Left lung (tissue), 10 donors: ENCODE results near the gene EPN3. TPM values are rescaled to one million over a fixed set of nuclear protein-coding genes. Genes with fewer than 3 reads are reported as not detected.
A peak's percentile ranks its signal among the peaks of the same experiment; 100 is the strongest.

Experiments used
- ATAC-seq: fragments of 200-7000 bp; cut with Tn5 transposase; one replicate; pipeline ENCODE4 v1.9.1; 2020; ENCODE audit warnings: moderate library complexity
- DNase-seq, 4 donors: peaks; one replicate each; pipeline ENCODE4 v3.0.0-alpha.2; 2013 to 2020
- H3K27ac ChIP-seq, 2 donors: fragments of 200-600 bp; sonication (generic) in 1 of 2; one replicate each; pipeline versions ENCODE4 v1.5.0 to v1.8.0; 2020 to 2021
- H3K27me3 ChIP-seq, 2 donors: fragments of 200-600 bp; sonication (generic) in 1 of 2; one replicate each; pipeline versions ENCODE4 v1.5.0 to v1.8.0; 2020 to 2021
- H3K36me3 ChIP-seq, 2 donors: fragments of 200-600 bp; sonication (generic) in 1 of 2; one replicate each; pipeline versions ENCODE4 v1.5.0 to v1.8.0; 2020 to 2021
- H3K4me1 ChIP-seq, 2 donors: fragments of 200-600 bp; one replicate each; pipeline ENCODE4 v1.8.0; 2021
- H3K4me3 ChIP-seq, 2 donors: fragments of 200-600 bp; sonication (generic) in 1 of 2; one replicate each; pipeline versions ENCODE4 v1.5.0 to v1.8.0; 2020 to 2021; ENCODE audit warnings: mild to moderate bottlenecking in 1 of 2
- H3K9me3 ChIP-seq, 2 donors: fragments of 200-600 bp; sonication (generic) in 1 of 2; one replicate each; pipeline versions ENCODE4 v1.5.0 to v1.8.0; 2020 to 2021
- intact Hi-C, 2 donors: fragments of 100-400 bp; cut with DNase I; formaldehyde crosslinking; loops; one replicate each; pipeline versions ENCODE4 v1.11.2 to v1.14.2; 2022
- polyA plus RNA-seq, 6 donors: library from polyadenylated mRNA; unstranded; fragments of 120-200 nt; gene quantifications; one replicate each; pipeline ENCODE4 v1.2.1, GENCODE V29; 2013; ENCODE audit not compliant: insufficient read length in 6 of 6
- total RNA-seq, 2 donors: library from RNA; stranded (reverse); fragmentation: NEBNext Ultra II Directional; extraction: Animal tissue kit (Norgen Biotek cat#: 25700); gene quantifications; one replicate each; pipeline ENCODE4 v1.2.1, GENCODE V29; 2021
- TF ChIP-seq, protein P1 (sequence below), 2 donors: fragments of 200-600 bp; sonication (generic) in 1 of 2; IDR thresholded peaks; one replicate each; pipeline versions ENCODE4 v1.5.0 to v1.8.0; 2021; ENCODE audit warnings: antibody characterized with exemption in 2 of 2
- donor health status: DM: no; HTN: yes; CAD: no.
- donor health status: DM: no; HTN: no; CAD: no.

Gene EPN3
- total and polyA plus RNA-seq, 8 donors: 0.55 to 6.4 (median 4.3) TPM

DNA sequence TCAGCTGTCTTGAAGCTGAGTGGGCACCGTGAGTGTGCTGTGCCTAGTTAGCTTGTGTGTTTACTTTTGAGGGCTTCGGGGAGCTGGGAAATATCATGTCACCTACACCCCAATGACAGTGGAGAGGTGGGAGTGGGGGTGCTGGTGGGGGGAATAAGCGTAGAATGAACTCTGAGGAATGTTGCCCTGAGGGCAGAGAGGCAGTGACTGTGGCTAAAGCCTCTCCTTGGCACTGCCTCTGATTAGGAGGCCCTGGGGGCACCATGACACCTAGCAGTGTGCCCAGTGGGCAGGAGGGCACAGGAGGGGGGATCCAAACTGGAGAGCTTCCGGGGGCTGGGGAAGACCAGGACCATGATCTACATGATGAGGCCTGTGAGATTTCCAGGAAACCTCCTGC is 52.8 kb downstream of the EPN3 start:
- Histone ChIP-seq H3K27me3 (peaks cover 0 to 3% of the 10 kb centered on the region in 2 donors), H3K27ac (no peak overlapping the region), H3K4me1 (peaks cover 7 to 14% of the 10 kb centered on the region in 2 donors), H3K9me3 (no peaks in the 10 kb centered on the region), H3K36me3 (no peaks in the 10 kb centered on the region), H3K4me3 (no peak overlapping the region)
- no peak for ATAC-seq
- TF ChIP-seq, protein P1, sequence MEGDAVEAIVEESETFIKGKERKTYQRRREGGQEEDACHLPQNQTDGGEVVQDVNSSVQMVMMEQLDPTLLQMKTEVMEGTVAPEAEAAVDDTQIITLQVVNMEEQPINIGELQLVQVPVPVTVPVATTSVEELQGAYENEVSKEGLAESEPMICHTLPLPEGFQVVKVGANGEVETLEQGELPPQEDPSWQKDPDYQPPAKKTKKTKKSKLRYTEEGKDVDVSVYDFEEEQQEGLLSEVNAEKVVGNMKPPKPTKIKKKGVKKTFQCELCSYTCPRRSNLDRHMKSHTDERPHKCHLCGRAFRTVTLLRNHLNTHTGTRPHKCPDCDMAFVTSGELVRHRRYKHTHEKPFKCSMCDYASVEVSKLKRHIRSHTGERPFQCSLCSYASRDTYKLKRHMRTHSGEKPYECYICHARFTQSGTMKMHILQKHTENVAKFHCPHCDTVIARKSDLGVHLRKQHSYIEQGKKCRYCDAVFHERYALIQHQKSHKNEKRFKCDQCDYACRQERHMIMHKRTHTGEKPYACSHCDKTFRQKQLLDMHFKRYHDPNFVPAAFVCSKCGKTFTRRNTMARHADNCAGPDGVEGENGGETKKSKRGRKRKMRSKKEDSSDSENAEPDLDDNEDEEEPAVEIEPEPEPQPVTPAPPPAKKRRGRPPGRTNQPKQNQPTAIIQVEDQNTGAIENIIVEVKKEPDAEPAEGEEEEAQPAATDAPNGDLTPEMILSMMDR (IDR thresholded peaks at IDR 0.05): no peak
- intact Hi-C loops: no loop called here
- no peak for DNase-seq

DNA sequence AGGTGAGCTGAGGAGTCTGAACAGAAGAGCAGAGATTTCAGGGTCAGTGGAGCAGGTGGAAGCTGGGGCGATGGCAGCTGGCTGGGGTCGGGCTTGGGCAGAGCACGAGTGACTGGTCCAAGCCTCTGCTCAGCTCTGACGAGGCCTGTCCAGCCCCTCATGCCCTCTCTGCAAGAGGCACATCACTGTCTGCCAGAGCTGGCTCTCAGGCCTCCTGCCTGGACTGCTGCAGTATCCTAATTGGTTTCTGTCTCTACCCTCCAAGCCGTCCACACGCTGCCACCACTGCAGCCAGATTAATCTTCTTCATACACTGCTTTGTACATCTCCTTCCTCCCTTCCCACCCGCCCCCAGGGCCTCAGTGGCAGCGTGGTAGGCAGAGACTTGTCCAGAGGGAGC is 53.4 kb downstream of the EPN3 start:
- H3K9me3 ChIP-seq: no peaks in the 10 kb centered on the region
- no peaks in the 10 kb centered on the region for H3K36me3 ChIP-seq
- intact Hi-C loops: no loop called here
- TF ChIP-seq, protein P1 (IDR thresholded peaks at IDR 0.05): no peak
- no peaks in the 10 kb centered on the region for H3K27me3 ChIP-seq
- ATAC-seq: no peak
- H3K27ac ChIP-seq: no peak overlapping the region
- peaks cover 7 to 14% of the 10 kb centered on the region in 2 donors for H3K4me1 ChIP-seq
- no peak overlapping the region for H3K4me3 ChIP-seq
- DNase-seq: peak in 1 of 4 donors; percentile 48

DNA sequence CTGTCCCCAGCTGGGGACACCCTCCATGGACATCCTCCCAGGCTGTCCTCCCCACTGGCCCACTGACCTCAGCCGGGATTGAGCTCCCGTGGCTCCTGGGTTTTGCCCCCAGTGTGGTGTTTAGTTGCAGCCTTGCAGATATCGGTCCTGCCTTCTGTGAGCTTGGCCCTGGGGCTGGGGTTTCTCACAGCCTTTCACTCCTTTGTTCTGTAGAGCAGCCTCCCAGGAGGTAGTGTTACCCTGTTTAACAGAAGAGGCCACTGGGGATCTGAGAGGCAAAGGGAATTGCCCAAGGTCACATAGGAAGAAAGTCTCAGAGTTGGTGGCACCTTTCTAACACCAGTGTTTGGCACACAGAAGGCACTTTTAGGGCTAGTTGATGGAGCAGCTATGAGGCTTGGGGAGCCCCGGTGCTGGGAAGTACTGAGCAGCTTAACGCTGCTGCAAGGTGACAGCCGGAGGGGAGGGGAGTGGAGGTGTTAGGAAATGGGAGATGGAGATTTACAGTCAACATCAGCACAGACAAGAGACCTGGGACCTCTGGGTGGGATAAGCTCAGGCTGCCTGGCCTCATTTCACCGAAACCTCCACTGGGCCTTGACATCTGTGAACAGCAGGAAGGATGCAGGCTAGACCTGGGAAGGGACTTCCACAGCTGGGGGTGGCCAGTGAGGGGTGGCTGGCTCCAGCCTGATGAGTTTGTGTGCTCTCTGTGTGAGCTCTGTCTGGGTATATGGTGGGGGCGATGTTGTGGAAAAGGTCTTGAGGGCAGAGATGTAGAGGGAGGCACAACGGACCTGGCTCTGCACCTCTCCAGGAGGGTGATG is 54.1 kb downstream of the EPN3 start:
- peaks cover 7 to 14% of the 10 kb centered on the region in 2 donors for H3K4me1 ChIP-seq
- H3K36me3 ChIP-seq: no peaks in the 10 kb centered on the region
- intact Hi-C loops: no loop called here
- DNase-seq (no peak), ATAC-seq (no peak)
- no peaks in the 10 kb centered on the region for H3K27me3 ChIP-seq
- no peak overlapping the region for H3K27ac ChIP-seq
- TF ChIP-seq, protein P1 (IDR thresholded peaks at IDR 0.05): no peak
- H3K9me3 ChIP-seq: no peaks in the 10 kb centered on the region
- no peak overlapping the region for H3K4me3 ChIP-seq

DNA sequence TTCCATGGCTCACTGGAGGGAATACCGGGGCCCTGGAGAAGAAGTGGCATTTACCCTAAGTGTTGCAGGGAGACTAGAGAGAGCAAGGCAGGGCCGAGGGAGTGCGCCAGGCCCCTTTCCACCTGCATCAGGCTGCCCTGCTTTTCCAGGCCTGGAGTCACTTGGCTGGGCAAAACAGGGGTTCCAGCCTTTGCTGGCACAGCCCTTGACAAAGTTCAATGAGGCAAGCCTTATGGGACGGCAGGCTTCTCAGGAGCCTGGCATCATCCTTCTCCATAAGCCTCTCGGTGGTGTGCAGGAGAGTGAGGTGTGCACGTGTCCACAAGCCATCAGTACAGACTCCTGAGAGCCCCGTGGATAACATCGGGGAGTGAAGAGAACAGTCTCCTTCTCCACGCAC is 55.0 kb downstream of the EPN3 start:
- H3K36me3 ChIP-seq: no peaks in the 10 kb centered on the region
- intact Hi-C loops: no loop called here
- TF ChIP-seq, protein P1 (IDR thresholded peaks at IDR 0.05): no peak
- no peaks in the 10 kb centered on the region for H3K9me3 ChIP-seq
- ATAC-seq (no peak), DNase-seq (no peak)
- H3K4me3 ChIP-seq: no peak overlapping the region
- H3K27ac ChIP-seq: no peak overlapping the region
- peaks cover 7 to 14% of the 10 kb centered on the region in 2 donors for H3K4me1 ChIP-seq
- no peaks in the 10 kb centered on the region for H3K27me3 ChIP-seq

GRCh38 chr17:50588391-50589049 is 56.0 kb downstream of the EPN3 start:
- TF ChIP-seq, protein P1 (IDR thresholded peaks at IDR 0.05): no peak
- DNase-seq: peak in 1 of 4 donors; percentile 64
- Histone ChIP-seq H3K9me3 (no peaks in the 10 kb centered on the region), H3K4me1 (peaks cover 7 to 14% of the 10 kb centered on the region in 2 donors), H3K27ac (no peak overlapping the region), H3K36me3 (no peaks in the 10 kb centered on the region), H3K4me3 (no peak overlapping the region), H3K27me3 (no peaks in the 10 kb centered on the region)
- no peak for ATAC-seq
- intact Hi-C loops: no loop called here
